Gastroesophageal sphincter (tissue), 3 donors: ENCODE measurements around the gene GRIFIN.

Experiments used
- CTCF ChIP-seq, 4 experiments: fragments of 200-600 bp in 2 of 4; fragments of 450-650 bp in 2 of 4; sonication (generic) in 1 of 4; IDR thresholded peaks; one replicate each; pipeline ENCODE4 v1.5.1; 2017 to 2019; ENCODE audit warnings: antibody characterized with exemption in 4 of 4, mild to moderate bottlenecking in 2 of 4, moderate library complexity in 2 of 4
- EP300 ChIP-seq: sonication (generic); formaldehyde crosslinking; IDR thresholded peaks from one replicate; pipeline ENCODE4 v1.6.1; 2017; ENCODE audit warnings: antibody characterized with exemption, mild to moderate bottlenecking
- POLR2A ChIP-seq, 2 donors: fragments of 450-650 bp; IDR thresholded peaks; one replicate each; pipeline ENCODE4 v1.6.1; 2017; ENCODE audit warnings: antibody characterized with exemption in 2 of 2, mild to moderate bottlenecking in 2 of 2, moderate library complexity in 1 of 2
- POLR2AphosphoS5 ChIP-seq: sonication (generic); formaldehyde crosslinking; IDR thresholded peaks from one replicate; pipeline ENCODE4 v1.6.1; 2017; ENCODE audit warnings: antibody characterized with exemption

- TF ChIP-seq CTCF (IDR thresholded peaks at IDR 0.05): no peak
- TF ChIP-seq EP300: no peak
- no peak for TF ChIP-seq POLR2A (IDR thresholded peaks at IDR 0.05)
- no peak for TF ChIP-seq POLR2AphosphoS5
These were observed 20.2 kb upstream of the GRIFIN start for GRCh38 chr7:2496375-2496774.
